GM12873 (cell line): Measurements from ENCODE around the gene WWOX.

Source experiments
- TF ChIP-seq, protein P1 (sequence below): IDR thresholded peaks from 2 replicates; pipeline ENCODE4 v1.5.1; 2012; ENCODE audit warnings: low read depth, mild to moderate bottlenecking, moderate library complexity, low read length, control low read depth; ENCODE audit not compliant: insufficient read depth; ENCODE audit errors: missing control alignments

Gene WWOX

DNA sequence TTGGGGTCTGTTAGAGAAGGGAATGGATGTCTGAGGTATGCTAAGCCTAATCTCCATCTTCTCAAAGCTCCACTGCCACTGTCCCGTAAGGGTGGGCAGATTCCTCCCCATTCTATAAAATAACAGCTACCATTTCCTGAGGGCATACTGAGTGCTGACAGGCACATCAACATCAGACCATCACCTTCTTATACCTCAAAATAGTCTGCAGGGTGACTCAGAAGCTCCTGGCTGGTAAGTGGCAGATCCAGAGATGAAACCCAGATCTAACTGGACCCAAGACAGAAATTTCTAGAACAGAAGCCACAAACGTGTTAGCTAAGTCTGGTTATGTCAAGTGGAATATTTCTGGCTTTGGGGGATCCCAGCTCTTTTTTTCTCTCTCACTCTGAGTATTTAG, 548.0 kb downstream of the WWOX start:
- TF ChIP-seq, protein P1, sequence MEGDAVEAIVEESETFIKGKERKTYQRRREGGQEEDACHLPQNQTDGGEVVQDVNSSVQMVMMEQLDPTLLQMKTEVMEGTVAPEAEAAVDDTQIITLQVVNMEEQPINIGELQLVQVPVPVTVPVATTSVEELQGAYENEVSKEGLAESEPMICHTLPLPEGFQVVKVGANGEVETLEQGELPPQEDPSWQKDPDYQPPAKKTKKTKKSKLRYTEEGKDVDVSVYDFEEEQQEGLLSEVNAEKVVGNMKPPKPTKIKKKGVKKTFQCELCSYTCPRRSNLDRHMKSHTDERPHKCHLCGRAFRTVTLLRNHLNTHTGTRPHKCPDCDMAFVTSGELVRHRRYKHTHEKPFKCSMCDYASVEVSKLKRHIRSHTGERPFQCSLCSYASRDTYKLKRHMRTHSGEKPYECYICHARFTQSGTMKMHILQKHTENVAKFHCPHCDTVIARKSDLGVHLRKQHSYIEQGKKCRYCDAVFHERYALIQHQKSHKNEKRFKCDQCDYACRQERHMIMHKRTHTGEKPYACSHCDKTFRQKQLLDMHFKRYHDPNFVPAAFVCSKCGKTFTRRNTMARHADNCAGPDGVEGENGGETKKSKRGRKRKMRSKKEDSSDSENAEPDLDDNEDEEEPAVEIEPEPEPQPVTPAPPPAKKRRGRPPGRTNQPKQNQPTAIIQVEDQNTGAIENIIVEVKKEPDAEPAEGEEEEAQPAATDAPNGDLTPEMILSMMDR = no peak

DNA sequence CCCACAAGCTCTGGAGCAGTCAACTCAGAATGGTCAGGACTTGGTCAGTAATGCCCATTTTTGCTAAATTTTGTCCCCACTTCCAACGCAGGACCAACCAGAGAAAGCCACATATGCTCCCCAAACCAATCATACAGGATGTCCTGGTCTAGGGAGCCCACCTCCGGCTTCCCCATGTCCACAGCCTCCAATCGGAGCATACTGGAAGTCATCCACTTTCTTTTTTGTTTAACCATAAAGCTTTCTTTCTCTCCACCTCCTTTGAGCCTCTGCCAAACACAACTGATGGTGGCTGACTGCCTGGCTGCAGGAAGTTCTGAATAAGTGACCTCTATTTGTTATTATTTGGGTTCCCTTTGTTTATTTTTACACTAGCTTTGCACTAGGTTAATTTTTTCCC, 549.1 kb downstream of the WWOX start:
- TF ChIP-seq, protein P1 = no peak

DNA sequence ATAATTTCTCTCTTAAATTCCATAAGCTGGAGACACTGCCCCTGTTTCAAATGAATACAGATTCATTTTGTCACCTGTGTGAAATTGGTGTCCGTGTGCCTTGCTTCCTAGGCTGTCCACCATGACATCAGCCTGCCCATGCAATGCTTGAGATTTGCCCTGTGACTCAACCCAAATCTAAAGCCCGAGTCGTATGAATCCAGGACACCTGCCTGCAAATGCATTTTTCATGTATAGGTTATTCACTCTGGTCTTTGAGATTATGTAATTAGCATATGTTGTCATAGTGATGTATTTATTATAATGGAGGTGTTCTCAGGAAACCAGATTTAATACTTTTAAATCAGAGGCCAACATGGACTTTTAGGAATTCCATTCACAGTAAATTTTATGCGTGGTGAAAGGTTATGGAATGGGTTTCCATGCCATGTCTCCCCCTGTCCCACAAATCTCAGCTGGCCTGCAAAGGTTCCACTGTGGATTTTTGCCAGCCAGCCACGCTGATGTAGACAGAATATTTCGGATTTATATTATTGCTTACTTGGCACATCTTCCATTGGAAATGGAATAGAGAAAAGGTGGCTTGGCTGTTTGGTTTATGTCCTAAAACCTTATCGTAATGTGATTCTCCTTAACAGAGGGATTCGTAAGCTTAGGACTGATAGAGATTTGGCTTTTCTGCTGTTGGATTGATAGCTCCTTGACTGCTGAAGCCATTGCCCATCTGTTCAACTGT, 551.1 kb downstream of the WWOX start:
- TF ChIP-seq, protein P1 = no peak

DNA sequence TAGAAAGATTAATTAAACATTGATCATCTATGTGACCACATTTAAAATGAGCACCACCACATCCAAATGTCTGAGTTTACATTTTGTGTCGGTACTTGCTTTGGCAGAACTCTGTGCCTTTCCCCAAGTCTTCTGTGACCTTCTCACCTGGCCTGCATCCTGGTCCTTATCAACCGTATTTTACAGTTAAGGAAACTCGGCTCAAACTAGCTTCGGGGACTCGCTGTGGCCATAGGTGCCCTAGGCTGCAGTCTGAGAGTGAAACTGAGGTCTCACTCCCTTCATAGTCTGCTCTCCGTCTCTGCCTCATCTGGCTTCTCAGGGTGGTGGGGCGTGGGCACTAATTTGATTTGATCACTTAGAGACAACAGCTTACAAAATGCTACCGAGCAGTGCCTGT, 555.5 kb downstream of the WWOX start:
- TF ChIP-seq, protein P1 = no peak

DNA sequence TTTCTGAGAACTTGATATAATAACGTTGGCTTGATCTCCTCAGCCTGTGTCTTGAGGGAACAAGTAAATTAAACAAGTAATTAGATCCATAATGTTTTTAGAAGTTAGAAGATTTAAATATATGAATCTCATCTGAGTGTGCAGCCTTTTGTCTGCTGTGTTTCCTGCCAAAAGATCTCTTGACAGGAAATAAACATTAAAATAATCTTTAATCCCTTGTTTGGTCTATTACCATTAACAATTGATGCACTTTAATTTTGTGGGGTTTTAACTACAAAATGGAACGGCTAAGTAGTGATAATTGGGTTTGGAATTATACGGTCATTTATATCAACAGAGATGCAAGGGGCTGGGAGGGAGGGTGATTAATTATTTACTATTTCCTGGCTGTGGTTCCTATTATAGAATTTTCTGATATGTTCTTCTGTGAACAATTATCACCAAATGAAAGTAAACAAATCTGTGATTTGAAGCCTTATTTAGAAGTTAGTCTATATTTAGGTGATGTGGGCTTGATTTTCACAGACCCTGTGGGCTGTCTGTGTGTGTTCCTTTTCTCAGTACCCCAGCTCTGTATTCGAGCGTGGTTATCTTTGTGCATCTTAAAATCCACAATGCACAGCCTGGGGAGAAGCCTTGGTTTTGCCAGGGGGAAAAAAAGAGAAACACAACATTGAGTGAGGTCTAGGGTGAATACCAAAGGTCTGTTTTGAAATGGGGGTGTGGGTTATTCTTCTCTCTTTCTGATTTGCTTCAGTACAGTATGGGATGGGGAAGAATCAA, 556.1 kb downstream of the WWOX start:
- TF ChIP-seq, protein P1 = no peak

DNA sequence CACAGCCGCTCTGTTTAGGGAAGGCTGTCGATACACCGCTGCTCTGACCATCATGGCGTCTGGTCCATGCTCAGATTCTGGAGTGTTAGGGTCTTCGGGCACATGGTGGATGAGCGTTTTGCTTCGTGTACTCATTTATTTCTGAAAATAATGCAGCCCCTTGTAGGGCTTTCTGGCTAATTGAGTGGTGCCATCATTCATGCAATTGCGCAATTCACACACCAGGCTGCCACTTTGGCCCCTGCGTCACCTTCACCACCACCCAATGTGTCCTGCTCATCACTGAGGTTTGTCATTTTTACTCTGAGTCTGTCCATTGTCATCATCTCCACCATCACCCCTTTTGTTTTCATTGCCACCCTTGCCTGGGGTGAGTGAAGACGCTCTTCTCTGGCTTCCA, 557.4 kb downstream of the WWOX start:
- TF ChIP-seq, protein P1 = no peak

DNA sequence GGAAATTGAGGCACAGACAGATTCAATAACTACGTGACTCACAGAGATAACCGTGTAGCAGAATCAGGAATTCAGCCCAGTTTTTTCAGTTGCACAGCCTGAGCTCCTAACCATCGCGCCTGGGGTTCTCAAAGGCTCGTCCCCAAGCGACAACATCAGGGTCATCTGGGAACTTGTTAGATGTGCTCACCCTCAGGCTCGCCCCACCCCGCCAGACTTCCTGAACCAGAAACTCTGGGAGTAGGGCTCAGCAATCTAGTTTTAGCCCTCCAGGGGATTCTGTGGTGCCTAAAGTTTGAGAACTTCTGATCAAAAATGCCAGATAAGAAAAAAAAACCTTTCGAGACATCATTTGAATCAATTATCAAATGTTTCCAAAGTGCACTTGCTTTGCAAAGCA, 559.8 kb downstream of the WWOX start:
- TF ChIP-seq, protein P1 = no peak
